Activated T-cell treated with anti-CD3 and anti-CD28 coated beads for 24 hours (primary cell): Measurements from ENCODE around the gene RABGAP1L.
"Not testable (repeated sequence)": the region's sequence is repeated elsewhere in the genome, so short reads cannot be mapped to it uniquely, and the experiment has no call there.

Source experiments
- DNase-seq: peaks from one replicate; pipeline ENCODE4 v3.0.0-alpha.2; 2020; ENCODE audit warnings: low read depth

The RABGAP1L gene

DNA sequence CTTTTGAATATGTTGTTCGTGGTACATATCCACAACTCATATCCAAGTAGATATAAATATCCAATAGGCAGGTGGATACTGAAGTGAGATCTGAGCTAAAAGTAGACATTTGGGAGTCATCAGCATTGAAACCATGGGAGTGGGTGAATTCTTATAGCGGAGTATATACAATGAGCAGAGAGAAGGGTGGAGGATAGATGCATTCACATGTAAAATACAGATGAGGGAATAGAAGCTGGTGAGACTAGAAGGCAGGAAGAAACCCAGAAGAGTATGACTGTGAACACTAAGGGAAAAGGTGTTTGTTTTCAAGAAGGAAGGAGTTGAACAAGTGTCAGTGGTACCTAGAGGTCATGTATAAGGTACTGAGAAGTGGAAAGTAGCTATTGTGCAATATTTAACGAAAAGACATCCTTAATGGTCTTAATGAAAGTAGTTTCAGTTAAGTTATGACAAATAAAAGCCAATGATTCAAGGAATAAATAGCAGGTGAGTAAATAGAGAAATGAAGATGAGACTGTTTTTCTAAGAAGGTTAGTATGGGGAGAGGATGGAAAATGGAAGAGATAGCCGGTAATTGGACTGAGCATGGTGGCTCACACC is 658.8 kb downstream of the RABGAP1L start:
- DNase-seq = no peak

DNA sequence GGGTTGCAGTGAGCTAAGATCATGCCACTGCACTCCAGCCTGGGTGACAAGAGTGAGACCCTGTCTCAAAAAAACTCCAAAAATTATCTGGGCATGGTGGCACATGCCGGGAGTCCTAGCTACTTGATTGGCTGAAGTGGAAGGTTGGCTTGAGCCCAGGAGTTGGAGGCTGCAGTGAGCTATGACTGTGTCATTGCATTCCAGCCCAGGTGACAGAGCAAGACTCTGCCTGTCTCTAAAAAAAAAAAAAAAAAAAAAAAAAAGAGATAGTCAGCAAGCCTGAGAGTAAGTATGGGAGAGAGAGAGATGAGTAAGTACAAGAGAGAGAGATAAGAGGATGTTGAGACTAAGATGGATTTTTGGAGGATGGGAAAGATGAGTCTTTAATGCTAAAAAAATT is 659.6 kb downstream of the RABGAP1L start:
- DNase-seq = no peak

DNA sequence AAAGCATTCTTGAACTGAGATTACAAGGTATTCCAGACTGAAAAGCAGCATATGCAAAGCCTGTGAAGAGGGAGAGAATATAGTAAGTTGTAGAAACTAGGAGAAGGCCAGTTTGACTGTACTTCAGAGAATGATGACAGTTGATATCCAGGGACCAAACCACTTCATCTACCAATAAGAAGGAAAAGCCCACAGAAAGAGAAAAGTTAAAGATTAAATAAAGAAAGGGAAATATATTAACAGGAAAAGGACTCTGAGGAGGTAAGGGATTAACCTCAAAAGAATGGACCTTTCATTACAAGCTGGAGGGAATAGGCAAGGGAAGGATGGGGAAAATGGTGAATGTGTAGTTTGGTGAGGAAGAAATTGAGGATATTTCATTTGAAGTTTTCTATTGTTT is 660.3 kb downstream of the RABGAP1L start:
- no peak for DNase-seq

DNA sequence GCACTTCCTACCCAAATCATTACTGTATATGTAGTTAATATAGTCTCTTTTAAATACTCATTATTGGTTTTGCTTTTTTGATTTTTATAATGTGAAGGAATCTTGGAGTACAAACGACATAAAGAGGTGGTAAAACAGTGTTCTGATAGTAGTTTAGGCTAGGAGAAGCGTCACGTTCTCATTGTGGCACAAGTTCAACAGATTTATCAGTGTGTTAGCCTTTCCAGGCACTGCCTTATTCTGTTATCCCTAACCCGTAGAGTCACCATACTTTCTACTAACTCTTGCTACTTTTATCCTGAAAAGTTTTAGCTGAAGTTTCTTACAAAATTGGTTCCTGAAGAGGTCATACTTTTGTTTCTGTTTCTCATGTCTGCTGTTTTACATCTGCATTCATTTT is 665.8 kb downstream of the RABGAP1L start:
- DNase-seq = no peak

DNA sequence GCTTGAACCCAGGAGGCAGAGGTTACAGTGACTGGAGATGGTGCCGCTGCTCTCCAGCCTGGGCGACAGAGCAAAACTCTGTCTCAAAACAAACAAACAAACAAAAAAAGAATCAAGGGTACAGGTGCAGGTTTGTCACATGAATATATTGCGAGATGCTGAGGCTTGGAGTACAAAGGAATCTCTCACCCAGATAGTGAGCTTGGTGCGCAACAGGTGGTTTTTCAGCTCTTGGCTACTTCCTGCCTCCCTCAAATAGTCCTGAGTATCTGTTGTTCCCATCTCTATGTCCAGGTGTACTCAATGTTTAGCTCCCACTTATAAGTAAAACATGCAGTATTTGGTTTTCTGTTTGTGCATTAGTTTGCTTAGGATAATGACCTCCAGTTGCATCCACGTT is 666.5 kb downstream of the RABGAP1L start:
- DNase-seq = no peak

DNA sequence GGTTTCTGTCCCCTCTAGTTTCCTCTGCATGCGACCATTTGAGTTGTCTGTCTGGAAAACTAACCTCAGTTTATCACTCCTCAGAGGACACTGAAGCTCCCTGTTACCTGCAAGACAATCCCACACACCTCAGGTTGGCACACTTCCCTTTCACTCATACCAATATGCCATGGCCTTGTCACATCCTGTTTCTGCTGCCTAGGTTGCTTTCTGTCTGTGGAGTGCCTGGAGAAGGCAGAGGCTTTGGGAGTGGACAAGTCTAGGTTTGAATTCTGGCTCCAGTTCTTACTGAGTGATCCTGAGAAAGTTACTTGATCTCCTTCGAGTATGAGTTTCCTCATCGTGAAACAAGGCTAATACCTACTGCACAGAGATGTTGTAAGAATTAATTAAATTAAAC is 668.9 kb downstream of the RABGAP1L start:
- DNase-seq = no peak

DNA sequence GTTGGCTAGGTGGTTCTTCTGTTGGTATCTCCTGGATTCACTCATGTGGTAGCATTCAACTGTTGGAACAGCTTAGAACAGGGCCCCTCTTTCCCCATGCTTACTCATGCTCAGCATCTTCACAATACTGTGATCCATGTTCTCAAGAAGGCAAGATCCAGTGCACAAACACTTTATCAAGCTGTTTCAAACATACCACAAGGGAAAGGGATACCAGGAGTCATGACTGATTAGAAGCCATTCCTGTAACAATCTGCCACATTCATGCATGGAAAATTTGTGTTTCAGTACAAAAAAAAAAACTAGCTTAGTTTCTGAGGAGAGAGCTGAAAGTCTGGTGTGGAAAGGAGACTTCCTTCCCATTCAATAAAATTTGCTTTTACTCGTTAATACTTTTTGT is 670.7 kb downstream of the RABGAP1L start:
- no peak for DNase-seq

DNA sequence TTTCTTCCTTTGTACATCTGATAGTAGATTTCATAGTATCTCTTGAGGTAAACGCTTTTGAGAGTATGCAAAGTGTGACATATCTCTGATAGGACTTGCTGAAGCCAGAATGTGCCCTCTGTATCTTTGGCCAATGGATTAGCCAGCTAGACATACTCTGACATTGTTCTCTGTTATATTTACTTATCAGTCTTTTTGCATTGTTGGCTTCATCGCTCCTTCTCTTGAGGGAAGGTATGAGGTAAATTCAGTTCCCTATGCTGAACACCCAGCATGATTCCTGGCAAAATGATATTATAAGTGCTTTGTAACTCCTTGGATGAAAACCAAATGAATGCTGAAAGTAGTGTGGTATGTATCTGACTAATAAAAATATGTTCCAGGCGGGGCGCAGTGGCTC is 677.2 kb downstream of the RABGAP1L start:
- DNase-seq = no peak

DNA sequence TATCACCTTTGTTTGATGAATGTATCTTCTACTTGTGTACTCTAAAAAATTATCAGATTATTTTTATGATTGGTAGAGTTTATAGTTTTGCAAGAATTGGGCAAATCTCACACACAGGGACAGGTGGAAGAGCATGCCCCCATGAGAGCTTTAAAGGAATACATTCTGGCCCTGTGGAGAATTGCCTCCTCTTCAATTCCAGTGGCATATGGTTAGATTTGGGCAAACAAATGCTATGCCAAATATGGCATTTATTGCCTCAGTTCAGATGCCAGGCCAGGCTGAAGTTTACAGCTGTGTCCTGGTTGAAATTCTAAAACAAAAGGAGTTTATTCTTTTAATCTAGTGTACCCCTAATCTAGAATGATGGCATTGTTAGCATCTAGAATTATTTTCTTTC is 678.1 kb downstream of the RABGAP1L start:
- DNase-seq = no peak

DNA sequence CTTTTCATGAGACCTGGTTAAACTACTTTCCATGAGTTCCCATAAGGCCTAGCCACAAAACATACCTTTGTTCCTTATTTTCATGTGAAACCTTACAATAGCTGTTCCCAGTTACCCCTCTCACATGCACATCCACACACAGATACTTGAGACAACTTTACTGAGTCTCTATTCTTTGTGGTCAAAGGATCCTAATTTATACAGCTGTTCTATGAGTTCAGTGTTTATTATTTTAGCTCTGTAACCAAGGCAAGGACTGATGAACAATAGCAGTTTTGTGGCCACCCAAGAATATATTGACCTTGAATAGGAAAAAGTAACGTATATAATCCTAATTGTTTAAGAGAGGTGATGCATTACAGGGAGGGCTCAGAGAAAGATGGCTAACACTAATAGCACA is 679.9 kb downstream of the RABGAP1L start:
- DNase-seq = no peak

DNA sequence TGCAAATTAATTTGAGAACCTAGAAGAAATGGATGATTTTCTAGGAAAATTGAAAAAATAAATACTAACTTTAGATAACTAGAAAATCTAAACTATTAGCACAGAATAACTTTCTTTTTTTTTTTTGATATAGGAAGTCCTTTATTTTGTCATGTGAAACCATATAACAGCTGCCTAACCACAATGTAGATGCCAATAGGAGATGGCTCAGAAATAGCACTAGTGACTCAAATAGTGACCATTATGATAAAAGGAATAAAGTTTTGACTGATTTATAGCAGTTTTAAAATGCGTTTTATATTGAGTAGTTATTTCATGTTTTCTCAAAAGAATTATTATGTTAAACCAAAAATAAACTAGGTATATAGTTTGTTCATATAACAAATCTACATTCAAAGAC is 682.4 kb downstream of the RABGAP1L start:
- no peak for DNase-seq

DNA sequence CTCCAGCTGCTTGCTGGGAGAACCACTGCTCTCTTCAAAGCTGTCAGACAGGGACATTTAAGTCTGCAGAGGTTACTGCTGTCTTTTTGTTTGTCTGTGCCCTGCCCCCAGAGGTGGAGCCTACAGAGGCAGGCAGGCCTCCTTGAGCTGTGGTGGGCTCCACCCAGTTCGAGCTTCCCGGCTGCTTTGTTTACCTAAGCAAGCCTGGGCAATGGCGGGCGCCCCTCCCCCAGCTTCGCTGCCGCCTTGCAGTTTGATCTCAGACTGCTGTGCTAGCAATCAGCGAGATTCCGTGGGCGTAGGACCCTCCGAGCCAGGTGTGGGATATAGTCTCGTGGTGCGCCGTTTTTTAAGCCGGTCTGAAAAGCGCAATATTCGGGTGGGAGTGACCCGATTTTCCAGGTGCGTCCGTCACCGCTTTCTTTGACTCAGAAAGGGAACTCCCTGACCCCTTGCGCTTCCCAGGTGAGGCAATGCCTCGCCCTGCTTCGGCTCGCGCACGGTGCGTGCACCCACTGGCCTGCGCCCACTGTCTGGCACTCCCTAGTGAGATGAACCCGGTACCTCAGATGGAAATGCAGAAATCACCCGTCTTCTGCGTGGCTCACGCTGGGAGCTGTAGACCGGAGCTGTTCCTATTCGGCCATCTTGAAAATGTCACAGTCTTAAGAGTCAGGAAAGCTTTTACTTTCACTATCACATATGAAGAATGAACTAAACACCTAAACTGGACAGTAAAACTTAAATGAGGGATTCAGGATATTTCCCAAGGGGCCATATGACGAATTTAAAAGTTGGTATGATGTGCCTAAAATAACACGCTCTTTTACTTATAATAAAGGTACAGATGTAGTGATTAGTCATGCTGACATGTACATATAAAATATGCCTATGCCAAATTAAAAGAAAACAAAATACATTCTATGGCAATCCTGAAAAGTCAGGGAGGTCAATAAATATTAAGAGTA is 689.6 kb downstream of the RABGAP1L start:
- DNase-seq = not testable (repeated sequence)

DNA sequence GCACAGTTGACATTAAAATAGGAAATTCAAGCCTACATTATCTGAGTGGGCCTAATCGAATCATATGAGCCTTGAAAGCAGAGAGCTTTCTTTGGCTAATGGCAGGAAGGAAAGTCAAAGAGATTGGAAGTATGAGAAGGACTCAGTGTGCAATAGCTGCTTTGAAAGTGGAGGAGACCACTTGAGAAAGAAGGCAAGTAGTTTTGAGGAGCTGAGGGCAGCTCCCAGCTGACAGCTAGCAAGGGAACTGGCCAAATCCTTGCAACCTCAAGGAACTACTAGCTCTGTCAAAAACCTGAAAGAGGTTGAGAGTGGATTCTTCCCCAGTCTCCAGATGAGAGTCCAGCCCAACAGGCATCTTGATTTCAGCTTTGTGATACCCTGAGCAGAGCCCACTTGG is 691.4 kb downstream of the RABGAP1L start:
- no peak for DNase-seq

DNA sequence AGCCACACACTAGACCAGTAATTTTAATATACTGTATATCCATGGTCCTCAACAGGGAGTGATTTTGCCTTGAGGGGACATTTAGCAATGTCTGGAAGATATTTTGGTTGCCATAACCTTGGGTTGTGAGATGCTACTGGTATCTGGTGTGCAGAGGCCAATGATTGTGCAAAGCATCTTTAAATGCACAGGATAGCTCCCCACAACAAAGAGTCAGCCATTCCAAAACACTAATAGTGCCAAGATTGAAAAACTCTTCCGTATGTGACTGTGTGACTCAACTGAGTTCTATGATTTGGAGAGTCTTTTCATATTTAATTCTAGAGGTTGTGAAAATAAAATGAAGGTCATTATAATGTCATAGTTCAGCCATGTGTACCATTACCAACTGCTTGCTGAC is 699.0 kb downstream of the RABGAP1L start:
- DNase-seq = no peak

DNA sequence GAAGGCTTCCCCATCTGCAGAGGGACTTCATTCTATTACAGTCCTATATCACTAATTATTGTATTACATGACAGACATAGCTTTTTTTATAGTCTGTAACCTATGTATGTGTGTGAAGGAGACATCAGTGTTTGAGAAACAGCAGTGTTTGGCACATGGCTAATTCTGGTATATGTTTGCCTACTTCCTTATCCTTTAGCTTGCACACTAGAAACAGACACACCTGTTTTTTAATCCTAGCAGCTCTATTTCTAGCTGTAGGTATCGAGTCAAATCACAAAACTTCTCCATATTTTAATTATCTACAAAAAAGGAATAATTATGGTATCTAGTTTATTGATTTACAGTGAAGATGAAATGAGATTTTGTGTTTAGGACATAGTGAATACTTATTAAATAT is 711.0 kb downstream of the RABGAP1L start:
- DNase-seq = no peak

DNA sequence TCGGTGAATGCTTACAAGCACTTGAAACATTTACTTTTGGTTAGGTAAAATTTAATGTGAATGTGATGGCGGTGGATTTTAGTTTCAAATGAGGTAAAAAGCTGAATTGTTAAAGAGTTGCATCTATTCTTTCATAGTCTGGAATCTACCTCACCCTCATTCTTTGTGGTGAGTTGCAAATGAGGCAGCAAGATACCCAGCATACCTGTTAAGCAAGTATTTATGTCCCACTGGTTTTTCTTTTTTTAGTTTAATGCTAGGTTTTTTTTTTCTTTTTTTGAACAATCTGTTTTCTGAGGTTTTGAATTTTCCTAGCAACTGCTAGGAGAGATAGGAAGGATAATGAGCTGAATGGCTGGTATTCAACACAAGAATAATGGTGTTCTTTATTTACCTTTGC is 712.6 kb downstream of the RABGAP1L start:
- DNase-seq = no peak

DNA sequence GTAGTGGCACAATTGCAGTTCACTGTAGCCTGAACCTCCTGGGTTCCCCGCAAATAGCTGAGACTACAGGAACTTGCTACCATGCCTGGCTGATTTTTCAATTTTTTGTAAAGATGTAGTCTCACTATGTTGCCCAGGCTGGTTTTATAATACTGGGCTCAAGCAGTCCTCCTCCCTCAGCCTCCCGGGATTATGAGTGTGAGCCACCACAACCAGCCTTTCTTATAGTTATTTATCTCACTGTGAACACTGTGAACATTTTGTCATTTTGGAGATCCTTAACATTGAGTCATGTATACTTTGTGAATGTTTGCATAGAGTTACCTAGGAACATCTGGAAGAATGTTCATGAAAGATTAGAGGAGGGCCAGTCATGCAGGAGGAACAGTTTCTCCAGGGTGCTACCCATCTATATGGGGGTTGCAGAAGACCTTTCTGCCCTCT is 713.3 kb downstream of the RABGAP1L start:
- DNase-seq = no peak

DNA sequence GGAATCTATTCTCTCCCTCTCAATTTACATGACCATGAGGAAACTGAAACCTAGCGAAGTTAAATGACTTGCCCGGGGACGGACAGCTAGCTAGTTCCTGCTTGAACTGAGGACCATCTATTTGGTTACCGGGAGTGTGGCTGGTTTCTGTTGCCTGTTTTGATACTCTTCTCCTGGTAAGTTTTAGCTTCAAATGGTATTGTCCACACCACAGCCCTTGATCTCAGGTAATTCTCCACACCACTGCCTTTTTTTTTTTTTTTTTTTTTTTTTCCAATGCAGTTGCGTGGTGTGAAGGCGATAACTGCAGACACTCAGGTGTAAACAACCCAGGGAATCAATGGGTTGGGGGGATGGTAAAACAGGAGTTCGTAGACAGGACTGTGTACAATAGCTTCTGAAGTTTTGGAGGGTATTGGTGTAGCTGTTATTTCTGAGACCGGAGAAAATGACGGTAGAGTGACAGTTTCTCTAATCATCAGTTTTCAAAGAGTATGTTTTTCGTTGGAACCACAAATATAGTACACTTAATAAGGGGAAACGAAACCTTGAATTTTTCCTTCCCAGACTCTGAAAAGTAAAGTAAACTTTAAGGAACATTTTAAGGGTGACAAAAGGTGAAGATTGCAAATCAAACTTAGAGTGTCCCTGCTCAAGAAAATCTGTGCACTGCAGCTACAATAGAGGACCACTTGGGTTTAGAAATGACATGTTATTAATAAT is 715.2 kb downstream of the RABGAP1L start:
- DNase-seq = no peak

DNA sequence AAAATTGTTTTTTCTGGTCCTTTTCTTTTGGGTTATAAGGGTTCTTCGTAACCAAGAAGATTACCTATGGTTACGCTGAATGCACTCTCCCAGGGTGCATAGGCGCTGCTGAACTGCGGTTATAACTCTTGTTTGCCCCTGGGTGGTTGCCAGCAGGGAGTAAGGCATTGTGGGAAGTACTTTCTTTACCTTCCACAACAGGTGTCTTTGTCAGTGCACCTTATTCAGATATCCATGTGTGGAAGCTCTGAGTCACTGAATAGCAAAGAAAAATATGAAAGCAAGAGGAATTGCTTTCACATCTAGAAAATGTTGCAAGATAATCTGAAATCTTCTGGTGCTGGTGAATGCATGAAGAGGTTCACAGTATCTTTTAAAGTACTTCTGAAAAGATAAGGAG is 716.0 kb downstream of the RABGAP1L start:
- DNase-seq = no peak

DNA sequence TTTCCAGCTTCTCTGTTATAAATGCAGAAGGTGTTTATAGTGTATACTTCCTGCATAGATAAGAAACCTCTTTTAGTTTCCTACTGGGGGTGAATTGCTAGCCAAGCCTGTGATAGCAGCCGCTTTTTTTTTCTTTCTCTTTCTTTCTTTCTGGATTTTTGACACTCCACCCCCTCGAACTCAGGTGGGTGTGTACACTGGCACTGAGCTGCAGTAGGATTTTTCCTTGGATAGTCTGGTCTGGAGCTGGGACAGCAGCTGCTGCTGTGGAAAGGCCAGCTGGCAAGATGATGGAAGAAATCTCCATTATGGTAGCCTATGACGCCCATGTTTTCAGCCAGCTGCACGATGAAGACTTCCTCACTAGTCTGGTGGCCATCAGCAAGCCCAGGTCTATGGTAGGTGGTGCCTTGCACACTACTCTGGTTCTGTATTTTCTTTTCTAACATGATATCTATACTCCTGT is 717.9 kb downstream of the RABGAP1L start:
- no peak for DNase-seq

DNA sequence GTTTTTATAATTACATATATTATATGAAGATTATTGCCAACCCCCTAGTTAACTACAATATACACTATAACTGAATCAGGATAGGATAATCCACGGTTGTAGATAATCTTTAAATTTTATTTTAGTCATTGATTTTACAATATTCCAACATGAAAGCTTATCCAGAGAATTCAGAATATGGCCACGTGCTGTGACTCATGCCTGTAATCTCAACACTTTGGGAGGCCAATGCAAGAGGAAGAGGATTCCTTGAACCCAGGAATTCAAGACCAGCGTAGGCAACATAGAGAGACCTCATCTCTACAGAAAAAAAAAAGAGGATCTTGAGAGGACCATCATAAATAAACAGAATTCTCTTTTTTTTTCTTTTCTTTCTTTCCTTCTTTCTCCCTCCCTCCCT is 720.9 kb downstream of the RABGAP1L start:
- no peak for DNase-seq

DNA sequence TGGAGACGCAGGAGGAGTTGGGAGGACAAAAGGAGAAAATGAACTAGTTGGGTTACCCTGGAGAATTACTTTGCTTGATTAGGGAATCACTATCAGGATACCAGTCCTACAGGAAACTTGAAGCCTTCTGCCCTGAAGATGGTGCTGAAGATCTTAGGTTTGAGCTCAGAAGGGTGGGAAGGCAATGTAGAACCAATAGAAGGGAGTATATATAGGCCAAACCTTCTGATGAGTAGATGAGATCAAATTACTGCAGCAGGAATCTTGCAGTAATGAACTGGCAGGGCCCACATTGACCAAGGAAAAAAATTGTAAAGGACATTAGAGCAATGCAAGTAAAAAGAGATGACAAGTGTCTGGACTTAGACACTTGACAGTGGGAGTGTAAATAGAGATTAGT is 724.1 kb downstream of the RABGAP1L start:
- DNase-seq = no peak

DNA sequence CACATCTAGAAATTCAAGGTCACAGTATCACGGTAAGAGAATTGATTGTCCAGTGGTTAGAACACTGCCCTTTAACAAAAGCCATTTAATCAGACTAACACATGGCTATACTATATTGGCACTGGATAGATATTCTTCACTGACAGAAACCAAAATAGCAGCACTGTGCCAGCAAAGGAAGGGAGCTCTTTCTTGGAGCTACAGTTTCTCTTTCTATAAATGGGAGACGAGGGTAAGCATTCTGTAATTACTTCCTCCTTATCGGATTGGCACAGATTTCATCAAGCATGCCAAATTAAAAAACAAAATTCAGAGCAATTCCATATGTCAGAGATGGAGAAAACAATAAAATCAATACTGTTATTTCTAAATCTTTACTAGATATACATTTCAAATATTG is 724.7 kb downstream of the RABGAP1L start:
- no peak for DNase-seq
